Epithelial cell of umbilical artery (primary cell): ENCODE measurements around the gene LRRC23. TPM values are rescaled to one million over a fixed set of nuclear protein-coding genes. Genes with fewer than 3 reads are reported as not detected.

Source experiments
- total RNA-seq: library from RNA; depleted of rRNA; stranded (reverse); fragments of >200 nt; gene quantifications from 2 replicates; pipeline ENCODE4 v1.2.3, GENCODE V29; 2014

The LRRC23 gene
- 4.2 and 9.1 TPM in 2 replicates for total RNA-seq

DNA sequence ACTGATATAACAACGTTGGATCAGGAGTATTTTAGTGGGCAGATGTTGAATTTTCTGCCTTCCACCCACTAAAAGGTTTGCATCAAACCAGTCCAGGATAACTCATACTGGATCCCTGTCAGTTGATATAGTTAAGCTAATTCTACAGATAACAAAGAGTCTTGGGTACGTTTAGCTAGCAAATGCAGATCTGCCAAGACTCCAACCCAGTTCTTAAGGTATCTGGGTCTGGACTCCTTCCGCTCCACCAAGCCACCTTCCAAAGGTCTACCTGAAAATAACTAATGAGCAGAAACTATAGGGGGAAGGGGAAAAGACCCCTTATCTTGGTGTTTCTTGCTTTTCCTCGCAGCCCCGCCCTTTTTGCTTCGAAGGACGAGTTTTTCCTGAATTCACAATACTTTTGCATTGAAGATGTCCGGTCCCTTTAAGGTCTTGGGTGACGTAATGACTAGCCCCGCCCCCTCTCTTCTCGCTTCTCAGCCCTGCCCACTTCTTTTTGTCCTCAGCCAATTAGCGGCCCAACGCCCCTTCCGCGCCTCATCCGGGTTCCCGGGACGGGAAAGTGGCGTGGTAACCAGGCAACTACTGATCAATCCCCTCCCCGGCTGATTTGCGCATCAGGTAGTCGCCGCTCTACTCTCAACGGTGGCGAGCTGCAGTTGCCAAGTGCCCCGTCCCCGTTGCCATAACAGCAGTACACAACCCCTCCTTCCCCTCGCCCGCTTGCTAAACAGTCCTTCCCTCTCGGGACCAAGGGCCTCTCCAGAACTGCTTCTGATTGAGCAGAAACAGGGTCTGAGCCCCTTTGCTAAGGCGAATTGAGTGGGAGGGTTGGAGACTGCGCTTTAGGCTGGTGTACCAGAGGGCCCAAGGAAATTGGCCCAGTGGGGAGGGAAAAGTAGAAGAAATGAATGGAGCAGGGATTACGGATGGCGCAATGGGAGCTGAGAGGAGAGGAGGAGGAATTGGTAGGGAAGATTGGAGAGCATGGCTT, at the start of gene LRRC23:
LRRC23 (plus strand) TSS at position 543 of the 997 bp plus-strand sequence. CDS start 812 bp downstream, outside the sequence.

GRCh38 chr12:6867413-6868210, 37.0 kb upstream of the LRRC23 start, which contains the start of gene TPI1:
TPI1 (plus strand) TSS chr12:6867531; CDS start chr12:6867567, 36 bp downstream.

DNA sequence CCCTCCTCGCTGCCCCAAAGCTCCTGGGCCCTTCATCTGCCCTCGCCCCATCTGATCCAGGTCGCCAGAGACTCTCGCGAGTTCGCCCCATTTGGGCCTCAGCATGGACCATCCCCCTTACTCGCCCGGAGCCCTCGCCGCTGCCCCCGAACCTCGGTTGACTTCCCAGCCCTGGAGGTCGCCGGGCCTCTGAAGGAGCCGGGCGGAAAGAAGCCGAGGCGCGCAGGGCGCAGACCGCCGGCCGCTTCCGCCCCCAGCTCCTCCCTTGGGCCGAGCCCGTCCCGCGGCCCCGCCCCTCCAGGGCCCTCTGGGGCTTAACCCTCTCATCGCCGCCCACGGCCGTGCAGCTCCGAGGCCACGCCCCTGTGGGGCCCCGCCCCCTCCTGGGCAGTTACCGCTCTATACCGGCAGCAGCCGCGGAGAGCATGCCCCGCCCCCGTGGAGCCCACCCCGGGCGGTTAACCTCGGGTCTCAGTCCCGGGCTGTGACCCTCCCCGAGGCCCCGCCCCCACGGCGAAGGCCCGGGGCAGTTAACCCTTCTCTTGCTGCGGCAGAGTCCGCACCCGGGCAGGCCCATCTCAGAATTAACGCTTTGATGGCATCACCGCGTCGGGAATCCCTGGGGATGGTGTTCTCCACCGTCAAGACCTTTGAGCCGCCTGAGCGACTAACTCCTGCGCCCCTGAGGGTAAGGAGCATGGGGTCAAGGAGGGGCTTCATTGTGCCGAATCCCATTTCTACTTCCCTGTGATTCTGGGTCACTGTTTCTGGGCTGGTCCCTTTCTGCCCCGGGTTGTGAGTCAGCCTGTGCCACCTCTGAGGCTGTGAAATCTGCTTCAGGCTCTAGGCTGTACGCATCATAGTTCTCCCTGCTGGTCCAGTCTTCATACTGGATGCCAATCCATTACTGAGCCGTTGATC, 31.3 kb upstream of the LRRC23 start, which contains the start of gene SPSB2:
SPSB2 (minus strand) TSS at position 210 of the 921 bp plus-strand sequence. CDS start 402 bp downstream, outside the sequence.

GRCh38 chr12:6914246-6914946, 9.8 kb downstream of the LRRC23 start, which contains the start of gene ENO2:
ENO2 (plus strand) TSS chr12:6914580; CDS start chr12:6915833, 1,253 bp downstream.

GRCh38 chr12:6927379-6928021, 22.9 kb downstream of the LRRC23 start, which contains the start of gene ATN1:
ATN1 (plus strand) TSS chr12:6927959; CDS start chr12:6934002, 6,043 bp downstream.

DNA sequence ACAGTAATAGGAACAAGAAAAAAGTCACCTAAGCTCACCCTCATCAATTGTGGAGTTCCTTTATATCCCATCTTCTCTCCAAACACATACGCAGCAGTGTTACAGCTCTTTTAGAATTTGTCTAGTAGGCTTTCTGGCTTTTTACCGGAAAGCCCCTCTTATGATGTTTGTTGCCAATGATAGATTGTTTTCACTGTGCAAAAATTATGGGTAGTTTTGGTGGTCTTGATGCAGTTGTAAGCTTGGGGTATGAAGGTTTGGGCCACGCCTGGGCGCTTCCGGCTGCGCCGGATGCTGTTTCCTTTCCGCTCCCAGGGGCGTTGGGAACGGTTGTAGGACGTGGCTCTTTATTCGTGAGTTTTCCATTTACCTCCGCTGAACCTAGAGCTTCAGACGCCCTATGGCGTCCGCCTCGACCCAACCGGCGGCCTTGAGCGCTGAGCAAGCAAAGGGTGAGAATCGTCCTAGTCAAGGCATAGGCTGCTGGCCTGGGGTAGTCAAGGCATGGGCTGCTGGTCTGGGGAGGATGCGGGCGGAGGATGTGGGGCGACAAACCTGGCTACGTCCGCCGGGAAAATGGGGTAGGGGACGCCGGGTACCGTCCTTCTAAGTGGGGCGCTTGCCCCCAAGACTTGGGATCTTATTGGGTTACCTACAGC, 39.2 kb downstream of the LRRC23 start, which contains the start of the genes C12orf57 and RNU7-1:
C12orf57 (plus strand) TSS at position 301 of the 659 bp plus-strand sequence; CDS start at position 401, 100 bp downstream.
RNU7-1 (plus strand) TSS at position 95 of the 659 bp plus-strand sequence.

DNA sequence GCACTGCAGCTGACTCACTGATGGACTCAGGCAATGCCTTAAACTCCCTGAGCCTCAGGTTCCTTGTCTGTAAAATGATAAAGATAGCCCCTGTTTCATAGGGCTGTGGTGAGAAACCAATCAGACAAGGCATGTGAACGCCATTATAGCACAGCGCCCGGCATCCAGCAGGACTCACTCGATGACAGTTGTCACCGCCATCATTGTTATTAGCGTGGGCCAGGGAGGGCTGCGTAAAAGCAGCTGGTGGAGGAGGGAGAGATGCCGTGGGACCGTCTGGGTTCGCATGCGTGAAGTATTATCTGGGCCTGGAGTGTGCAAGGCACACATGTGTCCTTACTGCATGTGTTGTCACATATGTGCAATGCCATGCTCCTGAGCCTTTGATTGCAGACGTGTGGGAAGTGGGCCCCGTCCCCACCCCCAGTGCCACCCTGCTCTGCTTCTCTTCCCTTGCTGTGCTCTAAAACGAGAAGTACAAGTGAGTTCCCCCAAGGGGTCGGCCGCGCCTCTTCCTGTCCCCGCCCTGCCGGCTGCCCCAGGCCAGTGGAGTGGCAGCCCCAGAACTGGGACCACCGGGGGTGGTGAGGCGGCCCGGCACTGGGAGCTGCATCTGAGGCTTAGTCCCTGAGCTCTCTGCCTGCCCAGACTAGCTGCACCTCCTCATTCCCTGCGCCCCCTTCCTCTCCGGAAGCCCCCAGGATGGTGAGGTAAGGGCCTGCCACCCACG, 46.4 kb downstream of the LRRC23 start, which contains the start of gene PTPN6:
PTPN6 (plus strand) TSS at position 546 of the 730 bp plus-strand sequence; CDS start at position 703, 157 bp downstream.

Other genes starting within 250 kb of the LRRC23 start
- 36.7 and 52.1 TPM in 2 replicates for gene ING4, start 241.7 kb upstream of the LRRC23 start, total RNA-seq
- 7.1 and 8.8 TPM in 2 replicates for gene ZNF384, start 215.4 kb upstream of the LRRC23 start, total RNA-seq
- under 0.01 TPM in 1 of 2 replicates, not detected in the other for gene PIANP, start 204.0 kb upstream of the LRRC23 start, total RNA-seq
- 32.2 and 33.4 TPM in 2 replicates for gene COPS7A, start 180.8 kb upstream of the LRRC23 start, total RNA-seq
- 89.3 and 94.7 TPM in 2 replicates for gene MLF2, start 151.7 kb upstream of the LRRC23 start, total RNA-seq
- 39.4 and 54.6 TPM in 2 replicates for gene PTMS, start 138.5 kb upstream of the LRRC23 start, total RNA-seq
- gene LAG3, start 132.3 kb upstream of the LRRC23 start, total RNA-seq: under 0.01 and 0.15 TPM in 2 replicates
- not detected in 2 replicates for gene CD4, start 115.3 kb upstream of the LRRC23 start, total RNA-seq
- gene GPR162, start 83.0 kb upstream of the LRRC23 start, total RNA-seq: 9.4 and 9.7 TPM in 2 replicates
- gene P3H3, start 76.4 kb upstream of the LRRC23 start, total RNA-seq: 81.9 and 98.6 TPM in 2 replicates
- gene GNB3, start 63.9 kb upstream of the LRRC23 start, total RNA-seq: 0.65 and 1.4 TPM in 2 replicates
- 12.7 and 13.2 TPM in 2 replicates for gene CDCA3, start 53.5 kb upstream of the LRRC23 start, total RNA-seq
- gene USP5, start 52.7 kb upstream of the LRRC23 start, total RNA-seq: 84.5 and 88.4 TPM in 2 replicates
- gene TPI1, start 37.3 kb upstream of the LRRC23 start, total RNA-seq: 1,011 and 1,271 TPM in 2 replicates
- 3.2 and 4.1 TPM in 2 replicates for gene SPSB2, start 31.5 kb upstream of the LRRC23 start, total RNA-seq
- gene ENO2, start 9.8 kb downstream of the LRRC23 start, total RNA-seq: 8.1 and 8.7 TPM in 2 replicates
- 9.1 and 16.6 TPM in 2 replicates for gene ATN1, start 23.1 kb downstream of the LRRC23 start, total RNA-seq
- gene RNU7-1, start 39.0 kb downstream of the LRRC23 start, total RNA-seq: not detected in 2 replicates
- gene C12orf57, start 39.2 kb downstream of the LRRC23 start, total RNA-seq: 137 and 143 TPM in 2 replicates
- gene PTPN6, start 46.5 kb downstream of the LRRC23 start, total RNA-seq: under 0.01 and 0.15 TPM in 2 replicates
- 185 and 231 TPM in 2 replicates for gene PHB2, start 65.8 kb downstream of the LRRC23 start, total RNA-seq
- 79.3 and 94.4 TPM in 2 replicates for gene EMG1, start 66.1 kb downstream of the LRRC23 start, total RNA-seq
- 4.9 and 8.4 TPM in 2 replicates for gene LPCAT3, start 113.7 kb downstream of the LRRC23 start, total RNA-seq
- 1.9 and 5.8 TPM in 2 replicates for gene C1S, start 155.9 kb downstream of the LRRC23 start, total RNA-seq
- 1.3 and 5.3 TPM in 2 replicates for gene C1R, start 187.6 kb downstream of the LRRC23 start, total RNA-seq
- gene C1RL, start 204.4 kb downstream of the LRRC23 start, total RNA-seq: 12.2 and 14.3 TPM in 2 replicates
- not detected in 2 replicates for gene RBP5, start 224.1 kb downstream of the LRRC23 start, total RNA-seq
- 27.6 and 34.3 TPM in 2 replicates for gene CLSTN3, start 225.5 kb downstream of the LRRC23 start, total RNA-seq